Effector memory CD4-positive, alpha-beta T cell (primary cell): ENCODE data around the gene LRRK1.

ENCODE experiments used
- DNase-seq, 3 donors: peaks; one replicate each; pipeline ENCODE4 v3.0.0-alpha.2; 2020
- H3K27ac ChIP-seq: 2 replicates; pipeline ENCODE4 v1.7.0; 2013; ENCODE audit warnings: mild to moderate bottlenecking, low read length, moderate library complexity; ENCODE audit not compliant: insufficient read depth, poor library complexity, severe bottlenecking
- H3K27me3 ChIP-seq: replicated peaks from 2 replicates; pipeline ENCODE4 v1.7.0; 2013; ENCODE audit warnings: mild to moderate bottlenecking, low read length; ENCODE audit not compliant: insufficient read depth, control insufficient read depth, poor library complexity, severe bottlenecking
- H3K36me3 ChIP-seq: 2 replicates; pipeline ENCODE4 v1.7.0; 2013; ENCODE audit warnings: mild to moderate bottlenecking, low read length, moderate library complexity; ENCODE audit not compliant: control insufficient read depth, insufficient read depth
- H3K4me1 ChIP-seq: 2 replicates; pipeline ENCODE4 v1.7.0; 2013; ENCODE audit warnings: low read length, mild to moderate bottlenecking; ENCODE audit not compliant: control insufficient read depth, insufficient read depth, poor library complexity, severe bottlenecking
- H3K4me3 ChIP-seq: 2 replicates; pipeline ENCODE4 v1.7.0; 2013; ENCODE audit warnings: low read length, low read depth, mild to moderate bottlenecking; ENCODE audit not compliant: insufficient read depth, poor library complexity, severe bottlenecking
- H3K9me3 ChIP-seq: 2 replicates; pipeline ENCODE4 v1.7.0; 2013; ENCODE audit warnings: mild to moderate bottlenecking, low read length, moderate library complexity; ENCODE audit not compliant: control insufficient read depth

LRRK1 gene

DNA sequence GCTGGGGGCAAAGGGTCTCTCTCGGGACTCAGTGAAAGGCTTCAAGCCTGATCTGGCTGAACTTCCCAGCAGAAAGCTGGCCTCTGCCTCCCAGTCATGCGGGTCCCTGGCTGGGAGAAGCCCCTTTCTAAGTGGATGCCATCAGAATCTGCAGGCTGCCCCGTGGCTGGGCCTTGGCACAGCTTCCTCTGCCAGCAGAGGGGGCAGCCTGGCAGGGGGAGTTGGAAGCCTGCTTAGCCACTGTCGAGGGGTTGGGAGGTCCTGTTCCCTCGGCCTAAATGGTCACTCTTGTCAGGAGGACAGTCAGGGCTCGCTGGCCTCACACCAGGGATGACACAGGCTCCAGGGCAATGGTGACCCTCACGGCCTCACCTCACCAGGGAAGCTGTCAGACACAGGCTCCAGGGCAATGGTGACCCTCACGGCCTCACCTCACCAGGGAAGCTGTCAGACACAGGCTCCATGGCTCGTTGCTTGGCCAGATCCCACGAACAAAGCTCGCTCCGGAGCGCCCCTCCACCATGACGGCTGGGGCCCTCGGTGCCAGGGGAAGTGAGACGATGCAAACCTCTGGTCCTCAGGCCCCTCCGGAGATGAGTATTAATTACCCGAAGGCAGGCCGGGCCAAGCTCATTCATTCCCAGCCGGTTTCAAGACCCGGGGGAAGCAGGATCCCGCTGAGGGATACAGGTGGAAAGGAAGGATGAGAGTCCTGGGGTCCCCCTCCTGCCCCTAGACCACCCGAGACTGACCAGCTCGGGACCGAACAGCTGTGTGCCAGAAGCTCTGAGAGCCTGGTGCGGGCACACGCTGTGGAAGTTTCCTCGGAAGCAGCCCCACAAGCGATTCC lies 181.7 kb downstream of the LRRK1 start:
- H3K36me3 ChIP-seq, result no peaks in the 10 kb centered on the region
- no peak for DNase-seq
- H3K27me3 ChIP-seq, result no peaks in the 10 kb centered on the region
- H3K4me1 ChIP-seq, result no peaks in the 10 kb centered on the region
- no peak overlapping the region for H3K4me3 ChIP-seq
- no peak overlapping the region for H3K27ac ChIP-seq
- H3K9me3 ChIP-seq, result no peaks in the 10 kb centered on the region

DNA sequence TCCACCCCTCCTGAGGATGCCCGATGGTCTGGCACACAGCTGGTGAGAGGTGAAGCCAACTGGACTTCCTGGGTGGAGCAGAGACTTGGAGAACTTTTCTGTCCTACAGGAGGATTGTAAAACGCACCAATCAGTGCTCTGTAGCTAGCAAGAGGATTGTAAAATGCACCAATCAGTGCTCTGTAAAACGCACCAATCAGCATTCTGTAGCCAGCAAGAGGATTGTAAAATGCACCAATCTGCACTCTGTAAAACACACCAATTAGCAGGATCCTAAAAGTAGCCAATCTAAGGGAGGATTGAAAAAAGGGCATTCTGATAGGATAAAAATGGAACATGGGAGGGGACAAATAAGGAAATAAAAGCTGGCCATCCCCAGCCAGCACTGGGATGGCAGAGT lies 182.5 kb downstream of the LRRK1 start:
- Histone ChIP-seq H3K27ac (no peak overlapping the region), H3K9me3 (no peaks in the 10 kb centered on the region), H3K4me3 (no peak overlapping the region), H3K4me1 (no peaks in the 10 kb centered on the region), H3K36me3 (no peaks in the 10 kb centered on the region), H3K27me3 (no peaks in the 10 kb centered on the region)
- no peak for DNase-seq

DNA sequence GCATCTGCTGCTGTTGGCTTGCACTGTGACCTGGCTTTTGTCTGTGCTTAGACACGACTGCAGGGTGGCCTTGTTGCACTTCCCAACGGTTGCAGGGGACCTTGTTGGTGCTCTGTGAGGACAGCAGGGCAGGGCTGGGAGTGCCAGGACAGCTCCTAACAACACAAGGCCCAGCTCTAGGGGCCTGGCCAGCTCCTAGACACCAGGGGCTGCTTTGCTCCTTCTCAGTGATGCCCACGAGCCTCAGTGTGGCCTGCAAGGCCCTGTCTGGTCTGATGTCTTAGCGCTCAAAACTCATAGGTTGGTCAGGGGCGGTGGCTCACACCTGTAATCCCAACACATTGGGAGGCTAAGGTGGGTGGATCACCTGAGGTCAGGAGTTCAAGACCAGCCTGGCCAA lies 183.6 kb downstream of the LRRK1 start:
- Histone ChIP-seq H3K9me3 (no peaks in the 10 kb centered on the region), H3K36me3 (no peaks in the 10 kb centered on the region), H3K27me3 (no peaks in the 10 kb centered on the region), H3K27ac (no peak overlapping the region), H3K4me1 (no peaks in the 10 kb centered on the region), H3K4me3 (no peak overlapping the region)
- no peak for DNase-seq

DNA sequence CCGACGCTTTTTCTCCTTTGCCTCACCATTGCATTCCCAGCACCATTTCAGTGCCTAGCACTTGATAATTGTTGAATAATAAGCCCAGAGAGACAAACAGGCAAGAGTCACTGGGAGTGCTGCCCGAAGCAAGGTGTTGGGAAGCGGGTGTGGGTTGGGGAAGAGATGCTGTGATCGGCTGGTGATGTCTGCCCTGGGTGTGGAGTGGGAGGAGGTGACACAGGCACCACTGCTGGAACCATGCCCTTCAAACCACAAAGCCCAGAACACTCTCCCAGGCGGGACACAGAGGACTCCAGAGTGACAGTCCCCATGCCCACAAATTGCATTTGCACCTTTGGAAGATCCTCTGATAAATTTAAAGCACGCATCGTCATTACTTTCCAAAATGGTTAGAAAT lies 184.4 kb downstream of the LRRK1 start:
- Histone ChIP-seq H3K4me3 (no peak overlapping the region), H3K9me3 (no peaks in the 10 kb centered on the region), H3K27me3 (no peaks in the 10 kb centered on the region), H3K36me3 (no peaks in the 10 kb centered on the region), H3K4me1 (no peaks in the 10 kb centered on the region), H3K27ac (no peak overlapping the region)
- no peak for DNase-seq

DNA sequence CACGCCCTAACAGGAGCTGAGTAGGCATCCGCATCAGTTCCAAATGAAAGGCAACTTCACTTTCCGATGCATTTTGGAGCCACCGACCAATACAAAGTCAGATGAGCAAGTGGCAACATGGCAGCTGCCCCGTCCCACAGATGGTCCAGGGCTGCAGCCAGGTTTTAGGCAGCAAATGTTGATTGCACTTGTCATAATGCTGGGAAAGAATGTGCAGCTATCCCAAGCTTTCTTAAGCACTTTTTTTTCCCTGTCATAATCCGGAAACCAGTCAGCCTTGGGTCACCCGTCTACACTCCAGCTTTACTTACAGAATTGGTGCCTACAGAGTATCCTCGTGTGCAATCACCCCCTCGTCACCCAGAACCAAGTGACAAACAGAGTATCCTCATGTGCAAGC lies 185.0 kb downstream of the LRRK1 start:
- no peak overlapping the region for H3K4me3 ChIP-seq
- no peaks in the 10 kb centered on the region for H3K36me3 ChIP-seq
- H3K4me1 ChIP-seq, result no peaks in the 10 kb centered on the region
- no peak overlapping the region for H3K27ac ChIP-seq
- H3K27me3 ChIP-seq, result no peaks in the 10 kb centered on the region
- no peak for DNase-seq
- H3K9me3 ChIP-seq, result no peaks in the 10 kb centered on the region

DNA sequence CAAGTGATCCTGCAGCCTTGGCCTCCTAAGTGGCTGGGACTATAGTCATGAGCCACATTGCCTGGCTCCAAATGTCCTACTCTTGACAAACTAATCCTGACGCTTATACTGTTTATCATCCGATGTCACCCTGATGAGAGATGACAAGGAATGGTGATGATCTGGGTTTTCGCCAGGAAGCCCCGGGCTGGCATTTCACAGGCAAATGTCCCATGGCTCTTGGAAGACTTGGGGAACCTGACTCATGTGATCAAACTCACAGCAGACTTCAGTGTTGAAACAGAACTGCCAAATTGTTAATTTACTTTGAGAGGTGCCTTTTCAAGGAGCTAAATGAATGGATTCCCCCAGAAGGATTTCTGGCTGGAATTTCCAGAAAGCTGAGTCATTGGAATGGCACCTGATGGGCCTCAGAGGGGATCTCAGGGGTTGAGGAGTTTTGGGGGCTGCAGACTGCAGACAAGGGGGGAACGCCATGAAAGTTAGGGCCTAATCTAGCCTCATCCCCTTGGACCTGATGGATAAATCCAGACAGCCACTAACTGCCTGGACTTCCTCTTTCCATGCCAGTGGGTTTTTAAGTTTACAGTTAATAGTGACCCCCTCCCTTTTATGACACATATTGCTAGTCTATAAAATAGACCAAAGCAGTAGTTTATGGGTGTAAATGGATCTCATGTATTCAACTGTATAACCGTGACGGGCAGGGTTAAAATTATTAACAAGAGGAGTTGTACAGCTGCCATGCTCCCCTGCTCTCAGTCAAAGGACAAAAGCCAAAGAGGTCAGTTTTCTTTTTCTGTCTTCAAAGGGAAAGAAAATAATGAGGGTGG lies 186.1 kb downstream of the LRRK1 start:
- Histone ChIP-seq H3K4me3 (no peak overlapping the region), H3K27ac (no peak overlapping the region), H3K27me3 (no peaks in the 10 kb centered on the region), H3K4me1 (no peaks in the 10 kb centered on the region), H3K36me3 (no peaks in the 10 kb centered on the region), H3K9me3 (no peaks in the 10 kb centered on the region)
- no peak for DNase-seq

DNA sequence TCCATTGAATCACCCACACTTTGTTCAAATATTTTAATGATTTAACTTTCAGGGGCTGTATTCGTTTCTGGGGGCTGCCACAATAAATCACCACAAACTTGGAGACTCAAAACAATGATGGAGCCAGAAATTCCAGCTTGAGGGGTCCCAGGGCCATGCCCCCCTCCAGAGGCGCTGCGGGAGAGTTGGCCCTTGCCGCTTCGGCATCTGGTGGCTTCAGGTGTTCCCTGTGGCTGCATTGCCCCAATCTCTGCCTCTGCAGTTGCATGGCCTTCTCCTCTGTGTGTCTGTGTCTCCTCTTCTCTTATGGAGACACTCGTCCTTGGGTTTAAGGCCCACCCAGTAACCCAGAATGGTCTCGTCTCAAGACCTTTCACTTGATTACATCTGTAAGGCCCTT lies 187.9 kb downstream of the LRRK1 start:
- no peak overlapping the region for H3K27ac ChIP-seq
- H3K36me3 ChIP-seq, result no peaks in the 10 kb centered on the region
- no peaks in the 10 kb centered on the region for H3K9me3 ChIP-seq
- DNase-seq, result no peak
- no peaks in the 10 kb centered on the region for H3K27me3 ChIP-seq
- no peaks in the 10 kb centered on the region for H3K4me1 ChIP-seq
- no peak overlapping the region for H3K4me3 ChIP-seq

DNA sequence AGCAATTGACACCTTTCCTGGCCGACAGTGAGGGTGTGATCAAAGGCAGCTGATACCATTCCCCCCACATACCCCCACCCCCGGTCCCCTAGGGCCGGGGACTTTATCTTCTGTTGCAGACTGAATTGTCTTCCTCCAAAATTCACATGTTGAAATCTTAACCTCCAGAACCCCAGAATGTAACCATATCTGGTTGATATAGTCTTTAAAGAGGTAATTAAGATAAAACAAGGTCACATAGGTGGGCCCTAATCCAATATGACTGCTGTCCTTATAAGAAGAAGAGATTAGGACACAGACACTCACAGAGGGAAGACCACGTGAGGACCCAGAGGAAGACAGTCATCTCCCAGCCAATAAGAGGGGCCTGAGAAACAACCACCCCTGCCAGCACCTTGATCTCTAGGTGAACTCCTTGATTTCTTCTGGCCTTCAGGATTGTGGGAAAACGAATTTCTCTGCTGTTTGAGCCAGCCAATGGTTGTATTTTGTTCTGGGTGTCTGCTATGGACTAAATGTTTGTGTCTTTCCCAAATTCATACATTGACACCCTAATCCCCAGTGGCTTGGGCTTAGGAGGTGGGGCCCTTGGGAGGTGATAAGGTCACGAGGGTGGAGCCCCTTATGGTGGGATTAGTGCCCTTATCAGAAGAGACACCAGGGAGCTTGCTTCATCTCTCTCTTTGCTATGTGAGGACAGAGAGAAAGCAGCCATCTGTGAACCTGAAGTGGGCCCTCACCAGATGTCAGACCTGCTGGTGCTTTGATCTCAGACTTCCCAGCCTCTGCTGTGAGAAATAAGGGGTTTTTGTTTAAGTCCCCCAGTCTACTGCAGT lies 188.7 kb downstream of the LRRK1 start:
- no peaks in the 10 kb centered on the region for H3K27me3 ChIP-seq
- H3K36me3 ChIP-seq, result no peaks in the 10 kb centered on the region
- no peaks in the 10 kb centered on the region for H3K4me1 ChIP-seq
- H3K27ac ChIP-seq, result no peak overlapping the region
- no peak for DNase-seq
- H3K9me3 ChIP-seq, result no peaks in the 10 kb centered on the region
- H3K4me3 ChIP-seq, result no peak overlapping the region

DNA sequence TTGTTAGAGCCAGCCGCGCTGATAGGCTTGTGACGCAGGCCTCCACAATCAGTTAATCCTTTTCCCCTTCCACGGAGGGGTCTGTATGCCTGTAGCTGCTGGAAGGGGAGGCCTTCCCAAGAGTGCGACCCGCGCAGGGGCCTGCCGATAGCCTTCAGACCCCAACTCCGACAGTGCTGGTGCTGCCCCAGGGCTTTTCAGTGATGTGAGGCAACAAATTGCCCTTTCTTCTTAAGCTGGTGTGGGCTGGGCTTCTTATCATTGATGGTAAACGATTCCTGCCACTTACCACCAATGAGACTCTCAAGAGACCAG lies 189.3 kb downstream of the LRRK1 start:
- Histone ChIP-seq H3K27me3 (no peaks in the 10 kb centered on the region), H3K27ac (no peak overlapping the region), H3K9me3 (no peaks in the 10 kb centered on the region), H3K36me3 (no peaks in the 10 kb centered on the region), H3K4me3 (no peak overlapping the region), H3K4me1 (no peaks in the 10 kb centered on the region)
- no peak for DNase-seq

DNA sequence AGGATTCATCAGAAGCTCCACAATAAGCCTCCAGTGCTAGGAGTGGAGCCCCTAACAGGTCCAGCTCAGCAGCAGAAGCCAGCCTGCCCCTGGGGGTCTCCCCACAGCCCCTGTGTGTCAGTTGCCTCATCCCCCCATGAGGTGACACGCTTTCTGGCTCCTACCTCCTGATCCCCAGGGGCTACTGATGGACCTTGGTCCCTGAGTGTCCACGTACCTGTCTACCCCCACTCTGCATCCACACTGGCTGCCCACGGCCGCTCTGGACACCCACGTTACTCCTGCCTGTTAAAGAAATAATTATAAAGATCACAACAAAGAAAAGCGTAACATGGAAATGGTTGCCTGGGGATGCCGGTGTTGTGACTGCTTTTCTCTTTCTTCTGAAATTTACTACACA lies 189.6 kb downstream of the LRRK1 start:
- H3K27me3 ChIP-seq, result no peaks in the 10 kb centered on the region
- H3K27ac ChIP-seq, result no peak overlapping the region
- H3K4me1 ChIP-seq, result no peaks in the 10 kb centered on the region
- no peaks in the 10 kb centered on the region for H3K9me3 ChIP-seq
- no peak overlapping the region for H3K4me3 ChIP-seq
- no peaks in the 10 kb centered on the region for H3K36me3 ChIP-seq
- DNase-seq, result no peak
